WTC11 (cell line): ENCODE results near the gene APOLD1. TPM values are rescaled to one million over a fixed set of nuclear protein-coding genes. Genes with fewer than 3 reads are reported as not detected.
A peak's percentile ranks its signal among the peaks of the same experiment; 100 is the strongest.

ENCODE experiments used
- ATAC-seq: fragments of 200-7000 bp; cut with Tn5 transposase; 2 replicates; pipeline ENCODE4 v1.10.0; 2021; ENCODE audit warnings: mild to moderate bottlenecking, moderate library complexity
- CTCF ChIA-PET: fragments of 300-600 bp; sonication (Branson Sonifier 250); formaldehyde crosslinking; loops from one replicate; lab custom pipeline; 2021; ENCODE audit warnings: antibody characterized with exemption; lab: Charles Lee
- POLR2A ChIA-PET: fragments of 350-600 bp; sonication (Branson Sonifier 250); formaldehyde crosslinking; loops from one replicate; lab custom pipeline; 2021; ENCODE audit warnings: antibody characterized with exemption; lab: Charles Lee
- DNase-seq: peaks from one replicate; pipeline ENCODE4 v3.0.0; 2021; ENCODE audit warnings: low spot score
- H3K27ac Mint-ChIP-seq: 2 replicates; pipeline ENCODE4 v1.8.0; 2021; ENCODE audit warnings: mixed read lengths
- H3K27me3 Mint-ChIP-seq: 2 replicates; pipeline ENCODE4 v1.8.0; 2021; ENCODE audit warnings: low read depth, mild to moderate bottlenecking, moderate library complexity, mixed read lengths
- H3K36me3 Mint-ChIP-seq: 2 replicates; pipeline ENCODE4 v1.8.0; 2021; ENCODE audit warnings: mixed read lengths
- H3K4me1 Mint-ChIP-seq: 2 replicates; pipeline ENCODE4 v1.8.0; 2022; ENCODE audit warnings: mixed read lengths
- H3K4me3 Mint-ChIP-seq: 2 replicates; pipeline ENCODE4 v1.8.0; 2021; ENCODE audit warnings: mild to moderate bottlenecking, moderate library complexity, mixed read lengths
- H3K9me3 Mint-ChIP-seq: 2 replicates; pipeline ENCODE4 v1.8.0; 2021; ENCODE audit warnings: mixed read lengths
- ATF6 ChIP-seq: sonication (generic); formaldehyde crosslinking; IDR thresholded peaks from 2 replicates; pipeline ENCODE4 v1.8.1; 2023; ENCODE audit warnings: mild to moderate bottlenecking, missing genetic modification reagents
- E2F4 ChIP-seq: sonication (generic); formaldehyde crosslinking; IDR thresholded peaks from 2 replicates; pipeline ENCODE4 v1.8.1; 2022; ENCODE audit warnings: low read depth, mild to moderate bottlenecking, moderate library complexity, missing genetic modification reagents, borderline replicate concordance
- GTF2I ChIP-seq: fragments of 250-450 bp; sonication (Bioruptor Pico); conservative IDR thresholded peaks from 2 replicates; pipeline ENCODE4 v1.4.0; 2021; ENCODE audit warnings: mild to moderate bottlenecking
- MLX ChIP-seq: sonication (generic); formaldehyde crosslinking; IDR thresholded peaks from 2 replicates; pipeline ENCODE4 v1.8.1; 2023; ENCODE audit warnings: mild to moderate bottlenecking, missing genetic modification reagents, moderate library complexity
- MYBL2 ChIP-seq: sonication (generic); formaldehyde crosslinking; IDR thresholded peaks from 2 replicates; pipeline ENCODE4 v1.8.1; 2023; ENCODE audit warnings: mild to moderate bottlenecking, moderate library complexity, missing genetic modification reagents
- NFATC4 ChIP-seq: fragments of 250-450 bp; sonication (Bioruptor Pico); IDR thresholded peaks from 2 replicates; pipeline ENCODE4 v1.9.0; 2021; ENCODE audit warnings: mild to moderate bottlenecking
- NFYB ChIP-seq: sonication (generic); formaldehyde crosslinking; conservative IDR thresholded peaks from 2 replicates; pipeline ENCODE4 v1.8.0; 2022; ENCODE audit warnings: low read depth, missing genetic modification reagents
- TEAD1 ChIP-seq: sonication (generic); formaldehyde crosslinking; IDR thresholded peaks from 2 replicates; pipeline ENCODE4 v1.8.0; 2022; ENCODE audit warnings: mild to moderate bottlenecking, missing genetic modification reagents
- TP53 ChIP-seq: sonication (generic); formaldehyde crosslinking; IDR thresholded peaks from 2 replicates; pipeline ENCODE4 v1.8.1; 2023; ENCODE audit warnings: mild to moderate bottlenecking, missing genetic modification reagents
- USF2 ChIP-seq: sonication (generic); formaldehyde crosslinking; IDR thresholded peaks from 2 replicates; pipeline ENCODE4 v1.8.1; 2023; ENCODE audit warnings: mild to moderate bottlenecking, missing genetic modification reagents, moderate library complexity
- ZBTB21 ChIP-seq: sonication (generic); formaldehyde crosslinking; IDR thresholded peaks from 2 replicates; pipeline ENCODE4 v1.8.1; 2023; ENCODE audit warnings: mild to moderate bottlenecking, missing genetic modification reagents, borderline replicate concordance
- ZNF219 ChIP-seq: sonication (generic); formaldehyde crosslinking; IDR thresholded peaks from 2 replicates; pipeline ENCODE4 v1.8.0; 2023; ENCODE audit warnings: missing genetic modification reagents, mild to moderate bottlenecking, borderline replicate concordance
- ZNF263 ChIP-seq: sonication (generic); formaldehyde crosslinking; IDR thresholded peaks from 2 replicates; pipeline ENCODE4 v1.8.1; 2022; ENCODE audit warnings: low read depth, mild to moderate bottlenecking, moderate library complexity, missing genetic modification reagents
- total RNA-seq: library from RNA; stranded (reverse); gene quantifications from 3 replicates; pipeline ENCODE4 v1.2.3, GENCODE V29; 2021
- TF ChIP-seq, protein P1 (sequence below): sonication (generic); formaldehyde crosslinking; conservative IDR thresholded peaks from 2 replicates; pipeline ENCODE4 v1.8.1; 2023; ENCODE audit warnings: mild to moderate bottlenecking, low read depth, missing genetic modification reagents, moderate library complexity
- TF ChIP-seq, protein P2 (sequence below): sonication (generic); formaldehyde crosslinking; IDR thresholded peaks from 2 replicates; pipeline ENCODE4 v1.8.0; 2023; ENCODE audit warnings: mild to moderate bottlenecking, missing genetic modification reagents
- TF ChIP-seq, protein P3 (sequence below): sonication (generic); formaldehyde crosslinking; IDR thresholded peaks from 2 replicates; pipeline ENCODE4 v1.8.1; 2022; ENCODE audit warnings: low read depth, missing genetic modification reagents, borderline replicate concordance

The APOLD1 gene
- total RNA-seq, 1 experiment from 2014 or later: 0.44 TPM

DNA sequence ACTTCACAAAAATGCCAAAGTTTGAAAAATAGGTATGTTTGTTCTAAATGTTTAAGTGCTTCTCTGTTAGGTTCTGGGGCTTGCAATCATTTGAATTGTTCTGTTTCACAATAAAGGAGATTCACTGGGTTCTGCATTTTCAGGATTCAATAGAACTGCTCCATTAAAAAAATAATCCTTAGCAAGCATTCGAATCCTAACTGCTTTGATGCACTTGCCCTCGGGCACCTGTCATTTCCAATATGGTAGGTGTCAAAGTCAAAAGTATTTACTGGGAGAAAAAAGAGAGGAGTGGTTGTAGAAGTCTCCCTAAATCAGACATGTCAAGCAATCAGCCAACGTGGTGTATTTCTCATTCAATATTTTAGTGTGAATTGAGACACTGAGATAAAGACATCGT, 5.5 kb downstream of the APOLD1 start (continued):
- TF ChIP-seq USF2 (CRISPR knock-in tag): no peak
- no peak for TF ChIP-seq ZBTB21
- TF ChIP-seq, protein P1, sequence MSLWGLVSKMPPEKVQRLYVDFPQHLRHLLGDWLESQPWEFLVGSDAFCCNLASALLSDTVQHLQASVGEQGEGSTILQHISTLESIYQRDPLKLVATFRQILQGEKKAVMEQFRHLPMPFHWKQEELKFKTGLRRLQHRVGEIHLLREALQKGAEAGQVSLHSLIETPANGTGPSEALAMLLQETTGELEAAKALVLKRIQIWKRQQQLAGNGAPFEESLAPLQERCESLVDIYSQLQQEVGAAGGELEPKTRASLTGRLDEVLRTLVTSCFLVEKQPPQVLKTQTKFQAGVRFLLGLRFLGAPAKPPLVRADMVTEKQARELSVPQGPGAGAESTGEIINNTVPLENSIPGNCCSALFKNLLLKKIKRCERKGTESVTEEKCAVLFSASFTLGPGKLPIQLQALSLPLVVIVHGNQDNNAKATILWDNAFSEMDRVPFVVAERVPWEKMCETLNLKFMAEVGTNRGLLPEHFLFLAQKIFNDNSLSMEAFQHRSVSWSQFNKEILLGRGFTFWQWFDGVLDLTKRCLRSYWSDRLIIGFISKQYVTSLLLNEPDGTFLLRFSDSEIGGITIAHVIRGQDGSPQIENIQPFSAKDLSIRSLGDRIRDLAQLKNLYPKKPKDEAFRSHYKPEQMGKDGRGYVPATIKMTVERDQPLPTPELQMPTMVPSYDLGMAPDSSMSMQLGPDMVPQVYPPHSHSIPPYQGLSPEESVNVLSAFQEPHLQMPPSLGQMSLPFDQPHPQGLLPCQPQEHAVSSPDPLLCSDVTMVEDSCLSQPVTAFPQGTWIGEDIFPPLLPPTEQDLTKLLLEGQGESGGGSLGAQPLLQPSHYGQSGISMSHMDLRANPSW (CRISPR knock-in tag): no peak

DNA sequence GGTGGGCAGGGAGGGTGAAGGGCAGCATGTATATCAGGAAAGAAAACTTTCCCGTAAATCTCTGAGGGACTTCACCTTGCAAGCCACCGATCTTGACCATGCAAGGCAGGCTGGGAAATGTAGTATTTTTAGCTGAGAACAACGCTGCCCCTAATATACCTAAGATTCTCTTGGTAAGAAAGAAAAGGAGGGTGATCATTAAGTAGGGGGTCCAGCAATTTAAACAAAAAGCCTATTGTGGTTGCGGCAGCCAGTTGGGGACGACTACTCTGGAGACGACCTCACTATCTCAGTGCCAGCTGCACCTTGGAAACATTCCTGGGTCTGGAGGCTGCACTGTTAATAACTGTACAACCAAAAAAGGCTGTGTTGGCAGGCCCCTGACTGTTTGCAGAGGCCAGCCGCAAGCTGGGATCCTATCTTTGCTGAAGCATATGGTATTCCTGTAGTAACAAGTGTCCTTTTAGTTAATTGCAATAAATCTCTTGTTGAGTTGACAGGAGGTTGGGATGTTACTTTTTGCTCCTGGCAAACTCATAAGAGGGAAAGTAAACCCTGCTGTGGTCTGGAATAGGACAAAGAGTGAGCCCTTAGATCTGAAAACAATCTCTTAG, 6.4 kb downstream of the APOLD1 start:
- ATAC-seq (peak; percentile 21), DNase-seq (no peak)
- POLR2A ChIA-PET: no interaction called here
- Mint-ChIP-seq H3K36me3 (no peaks in the 10 kb centered on the region), H3K9me3 (no peaks in the 10 kb centered on the region), H3K27ac (no peak overlapping the region), H3K4me1 (peaks cover 19% of the 10 kb centered on the region), H3K4me3 (no peak overlapping the region; the same call in 1 of the 2 replicates), H3K27me3 (peaks cover 17% of the 10 kb centered on the region)
- TF ChIP-seq TP53 (CRISPR knock-in tag) (no peak), ATF6 (no peak), MYBL2 (CRISPR knock-in tag) (no peak), GTF2I (no peak), ZNF219 (CRISPR knock-in tag) (no peak), E2F4 (CRISPR knock-in tag) (no peak), ZNF263 (CRISPR knock-in tag) (no peak), MLX (CRISPR knock-in tag) (no peak), NFYB (CRISPR knock-in tag) (no peak), NFATC4 (CRISPR knock-in tag) (no peak), TEAD1 (CRISPR knock-in tag) (no peak)
- TF ChIP-seq, protein P2, sequence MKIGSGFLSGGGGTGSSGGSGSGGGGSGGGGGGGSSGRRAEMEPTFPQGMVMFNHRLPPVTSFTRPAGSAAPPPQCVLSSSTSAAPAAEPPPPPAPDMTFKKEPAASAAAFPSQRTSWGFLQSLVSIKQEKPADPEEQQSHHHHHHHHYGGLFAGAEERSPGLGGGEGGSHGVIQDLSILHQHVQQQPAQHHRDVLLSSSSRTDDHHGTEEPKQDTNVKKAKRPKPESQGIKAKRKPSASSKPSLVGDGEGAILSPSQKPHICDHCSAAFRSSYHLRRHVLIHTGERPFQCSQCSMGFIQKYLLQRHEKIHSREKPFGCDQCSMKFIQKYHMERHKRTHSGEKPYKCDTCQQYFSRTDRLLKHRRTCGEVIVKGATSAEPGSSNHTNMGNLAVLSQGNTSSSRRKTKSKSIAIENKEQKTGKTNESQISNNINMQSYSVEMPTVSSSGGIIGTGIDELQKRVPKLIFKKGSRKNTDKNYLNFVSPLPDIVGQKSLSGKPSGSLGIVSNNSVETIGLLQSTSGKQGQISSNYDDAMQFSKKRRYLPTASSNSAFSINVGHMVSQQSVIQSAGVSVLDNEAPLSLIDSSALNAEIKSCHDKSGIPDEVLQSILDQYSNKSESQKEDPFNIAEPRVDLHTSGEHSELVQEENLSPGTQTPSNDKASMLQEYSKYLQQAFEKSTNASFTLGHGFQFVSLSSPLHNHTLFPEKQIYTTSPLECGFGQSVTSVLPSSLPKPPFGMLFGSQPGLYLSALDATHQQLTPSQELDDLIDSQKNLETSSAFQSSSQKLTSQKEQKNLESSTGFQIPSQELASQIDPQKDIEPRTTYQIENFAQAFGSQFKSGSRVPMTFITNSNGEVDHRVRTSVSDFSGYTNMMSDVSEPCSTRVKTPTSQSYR: no peak
- TF ChIP-seq, protein P3, sequence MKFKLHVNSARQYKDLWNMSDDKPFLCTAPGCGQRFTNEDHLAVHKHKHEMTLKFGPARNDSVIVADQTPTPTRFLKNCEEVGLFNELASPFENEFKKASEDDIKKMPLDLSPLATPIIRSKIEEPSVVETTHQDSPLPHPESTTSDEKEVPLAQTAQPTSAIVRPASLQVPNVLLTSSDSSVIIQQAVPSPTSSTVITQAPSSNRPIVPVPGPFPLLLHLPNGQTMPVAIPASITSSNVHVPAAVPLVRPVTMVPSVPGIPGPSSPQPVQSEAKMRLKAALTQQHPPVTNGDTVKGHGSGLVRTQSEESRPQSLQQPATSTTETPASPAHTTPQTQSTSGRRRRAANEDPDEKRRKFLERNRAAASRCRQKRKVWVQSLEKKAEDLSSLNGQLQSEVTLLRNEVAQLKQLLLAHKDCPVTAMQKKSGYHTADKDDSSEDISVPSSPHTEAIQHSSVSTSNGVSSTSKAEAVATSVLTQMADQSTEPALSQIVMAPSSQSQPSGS (CRISPR knock-in tag): no peak
- CTCF ChIA-PET: interaction anchor here (0.5 to 0.9 kb wide), 3 partner anchors 23 to 45 kb away, joined by 3 to 4 read pairs (median 3); no protein-coding TSS in a partner anchor
